ELR (cell line): ENCODE results near the gene ZNHIT3.

Experiments
- DNase-seq: peaks from one replicate; pipeline ENCODE4 v3.0.0-alpha.2; 2015; ENCODE audit warnings: low read depth

Gene ZNHIT3

DNA sequence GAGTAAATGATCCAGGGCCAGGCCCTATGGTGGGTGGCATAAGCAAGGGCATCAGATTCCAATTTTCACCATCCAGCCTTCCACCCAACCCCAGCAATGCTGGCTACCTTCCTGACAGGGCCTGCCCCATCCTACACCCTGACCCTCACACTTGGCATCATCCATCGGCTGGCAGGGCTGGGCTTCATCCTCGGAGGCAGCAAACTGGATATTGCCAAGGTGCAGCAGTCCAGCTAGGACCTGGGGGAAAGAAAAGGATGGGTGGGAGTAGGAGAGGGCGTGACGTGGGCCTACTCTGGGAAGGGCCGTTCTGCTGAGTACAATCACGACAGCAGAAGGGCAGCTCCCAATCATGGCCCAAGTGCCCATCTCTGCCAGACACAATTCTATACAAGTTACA, 24.7 kb downstream of the ZNHIT3 start:
- no peak for DNase-seq

DNA sequence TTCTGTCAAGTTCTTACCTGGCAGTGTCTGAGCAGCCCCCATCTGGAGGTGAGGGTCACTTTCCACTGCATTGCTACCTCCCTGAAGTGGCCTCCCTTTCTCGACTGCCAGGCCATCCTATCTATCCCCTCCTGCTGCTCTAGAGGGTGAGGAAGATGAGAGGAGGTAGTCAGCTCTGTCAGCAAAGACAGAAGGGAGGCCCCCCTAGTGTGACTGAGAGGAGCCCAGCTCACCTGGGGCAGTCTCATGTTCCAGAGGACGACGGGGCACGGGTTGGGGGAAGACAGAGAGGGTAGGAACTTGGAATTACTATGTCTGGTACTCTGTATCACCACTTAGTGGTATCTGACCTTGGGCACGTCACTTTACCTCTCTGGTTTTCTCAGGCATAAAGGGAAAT, 26.2 kb downstream of the ZNHIT3 start:
- DNase-seq = no peak

DNA sequence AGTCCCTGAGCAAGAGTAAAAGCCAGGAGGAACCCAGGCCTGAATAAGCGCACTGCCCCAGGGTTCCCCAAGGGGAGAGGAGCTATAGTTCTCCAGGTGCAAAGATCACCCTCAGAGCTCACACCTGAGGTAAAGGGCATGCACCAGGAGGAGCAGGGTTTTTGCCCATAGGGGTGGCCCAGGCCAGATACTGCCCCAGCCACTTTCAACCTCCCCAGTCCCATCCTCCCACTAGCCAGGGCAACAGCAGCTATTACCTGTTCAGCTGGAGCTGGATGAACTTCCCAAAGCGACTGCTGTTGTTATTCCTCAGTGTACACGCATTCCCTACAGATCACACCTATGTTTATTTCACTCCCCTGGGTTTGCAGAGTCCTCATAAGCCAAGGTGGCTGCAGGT, 28.4 kb downstream of the ZNHIT3 start:
- DNase-seq = no peak

DNA sequence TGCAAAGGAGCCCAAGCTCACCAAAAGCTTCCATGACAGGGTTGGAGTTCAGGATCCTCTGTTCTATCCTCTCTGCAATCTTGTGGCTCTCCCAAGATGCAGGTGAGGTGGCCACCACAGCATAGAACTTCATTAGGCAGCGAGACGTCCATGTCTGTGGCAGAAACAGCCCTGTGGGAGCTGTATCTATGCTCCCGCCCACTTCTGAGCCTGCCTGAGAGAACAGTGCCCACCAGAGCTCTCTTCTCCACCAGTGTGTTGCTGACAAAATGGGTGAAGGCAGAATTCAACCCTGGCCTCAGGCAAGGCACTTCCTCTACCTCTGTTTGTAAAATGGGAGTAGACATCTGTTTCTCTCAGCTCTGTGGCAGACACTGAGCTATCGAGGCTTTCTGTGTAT, 29.4 kb downstream of the ZNHIT3 start:
- no peak for DNase-seq

DNA sequence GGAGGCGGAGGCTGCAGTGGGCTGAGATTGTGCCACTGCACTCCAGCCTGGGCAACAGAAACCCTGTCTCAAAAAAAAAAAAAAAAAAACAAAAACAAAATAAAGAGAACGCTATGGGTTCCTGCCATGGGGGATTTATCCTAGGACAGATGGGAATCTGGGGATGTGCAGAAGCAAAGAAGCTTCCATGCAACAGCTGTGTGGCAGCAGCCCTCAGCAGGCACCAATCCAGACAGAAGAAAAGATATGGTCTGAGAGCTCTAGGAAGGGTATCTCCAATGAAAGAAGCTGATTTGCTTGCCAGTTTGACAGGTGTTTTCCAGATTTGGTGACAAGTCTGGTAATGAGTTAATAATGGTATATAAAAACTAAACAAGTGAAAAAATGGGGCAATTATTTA, 36.6 kb downstream of the ZNHIT3 start:
- DNase-seq = no peak

DNA sequence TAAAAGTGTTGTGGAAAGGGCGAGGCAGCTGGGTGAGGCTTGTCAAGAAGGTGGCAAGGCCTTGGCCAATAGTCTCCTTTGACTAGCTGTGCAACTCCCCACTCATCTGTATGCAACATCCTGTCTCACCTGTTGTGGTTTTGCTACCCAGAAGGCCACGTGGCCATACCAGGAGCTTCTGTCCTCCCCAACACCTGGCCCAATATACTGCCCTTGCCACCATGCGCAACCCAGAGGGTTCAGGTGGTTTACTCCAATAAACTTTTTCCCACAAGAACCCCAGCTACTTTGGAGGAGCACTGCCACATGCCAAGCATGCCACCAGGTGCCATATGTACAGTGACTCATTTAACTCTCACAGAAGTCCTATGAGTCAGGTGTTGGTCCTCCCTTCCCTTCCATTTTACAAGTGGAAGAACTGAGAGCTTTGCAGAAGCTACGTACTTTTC, 38.0 kb downstream of the ZNHIT3 start:
- DNase-seq = peak; percentile 62

DNA sequence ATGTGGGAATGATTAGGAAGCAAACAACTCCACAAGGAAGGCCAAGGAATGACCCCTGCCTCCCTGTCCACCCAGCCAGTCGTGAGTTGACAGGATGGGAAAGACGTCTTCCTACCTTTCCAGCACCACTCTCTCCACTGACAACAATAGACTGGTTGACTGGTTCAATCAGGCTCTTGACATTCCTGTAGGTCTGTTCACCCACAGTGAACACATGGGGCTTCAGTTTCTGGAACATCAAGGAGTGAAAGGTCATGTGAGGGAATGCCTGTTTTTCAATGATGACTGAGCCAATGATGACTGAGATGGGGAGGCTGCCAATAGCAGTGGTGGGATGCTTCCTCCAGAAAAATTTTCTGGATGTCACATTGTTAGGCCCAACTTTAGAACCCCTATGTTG, 38.6 kb downstream of the ZNHIT3 start:
- DNase-seq = peak; percentile 50

DNA sequence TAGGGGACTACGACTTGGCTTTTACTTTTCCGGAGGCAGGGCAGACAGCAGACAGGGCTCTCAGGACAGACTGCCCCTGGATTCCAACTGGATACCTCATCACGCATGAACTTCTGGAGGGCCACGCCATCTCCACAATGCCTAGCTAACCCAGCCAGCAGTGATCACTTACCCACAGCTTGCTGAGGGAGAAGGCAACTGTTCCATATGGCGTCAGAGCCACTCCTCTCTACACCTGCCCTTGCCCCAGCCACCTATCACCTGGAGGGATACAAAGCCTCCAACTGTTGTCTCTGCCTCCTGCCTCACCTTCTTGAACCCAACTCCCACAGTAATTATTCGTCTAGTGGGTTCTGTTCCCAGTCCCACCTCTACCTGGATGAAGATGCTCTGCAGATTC, 39.4 kb downstream of the ZNHIT3 start:
- no peak for DNase-seq

DNA sequence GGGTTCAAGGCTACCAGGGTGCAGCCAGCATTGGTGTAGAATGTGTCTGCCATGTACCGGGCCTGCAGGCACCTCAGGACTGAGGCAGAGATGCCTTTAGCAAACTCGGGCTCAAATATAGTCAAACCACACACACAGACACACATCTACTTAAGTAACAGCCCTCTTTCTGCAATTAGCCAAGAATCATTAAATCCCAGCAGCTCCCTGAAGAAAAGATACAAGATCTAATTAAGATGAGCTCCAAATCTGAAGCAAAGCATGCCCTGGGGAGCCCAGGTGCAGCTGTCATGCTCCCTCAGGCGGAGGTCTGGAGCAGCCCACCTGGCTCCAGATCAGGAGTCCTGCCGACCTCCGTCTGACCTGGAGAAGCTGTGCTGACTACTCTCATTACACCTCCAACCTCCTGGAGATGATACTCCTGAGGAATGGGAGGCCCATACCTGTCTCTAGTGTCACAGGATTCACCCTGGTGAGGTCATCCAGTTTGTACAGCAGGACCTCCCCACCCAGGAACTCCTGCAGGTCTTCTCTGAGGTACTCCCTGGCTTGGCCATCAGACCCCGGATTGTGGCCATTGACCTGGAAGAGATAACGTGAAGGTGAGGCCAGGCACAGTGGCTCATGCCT, 41.3 kb downstream of the ZNHIT3 start:
- DNase-seq = no peak

DNA sequence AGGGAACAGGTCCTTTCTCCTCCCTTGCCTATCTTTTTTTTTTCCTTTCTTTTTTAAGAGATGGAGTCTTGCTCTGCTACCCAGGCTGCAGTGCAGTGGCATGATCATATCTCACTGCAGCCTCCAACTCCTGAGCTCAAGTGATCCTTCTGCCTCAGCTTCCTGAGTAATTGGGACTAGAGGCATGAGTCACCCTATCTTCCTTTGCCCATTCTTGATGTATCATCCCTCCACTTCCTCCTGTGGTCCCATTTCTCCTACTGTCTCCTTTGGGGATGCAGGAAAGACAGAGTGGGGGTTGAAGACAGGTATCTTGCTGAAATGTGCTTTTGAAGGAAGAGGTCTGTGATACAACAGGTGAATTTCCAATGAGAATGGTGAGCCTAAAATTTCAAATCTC, 42.6 kb downstream of the ZNHIT3 start:
- peak; percentile 91 for DNase-seq

DNA sequence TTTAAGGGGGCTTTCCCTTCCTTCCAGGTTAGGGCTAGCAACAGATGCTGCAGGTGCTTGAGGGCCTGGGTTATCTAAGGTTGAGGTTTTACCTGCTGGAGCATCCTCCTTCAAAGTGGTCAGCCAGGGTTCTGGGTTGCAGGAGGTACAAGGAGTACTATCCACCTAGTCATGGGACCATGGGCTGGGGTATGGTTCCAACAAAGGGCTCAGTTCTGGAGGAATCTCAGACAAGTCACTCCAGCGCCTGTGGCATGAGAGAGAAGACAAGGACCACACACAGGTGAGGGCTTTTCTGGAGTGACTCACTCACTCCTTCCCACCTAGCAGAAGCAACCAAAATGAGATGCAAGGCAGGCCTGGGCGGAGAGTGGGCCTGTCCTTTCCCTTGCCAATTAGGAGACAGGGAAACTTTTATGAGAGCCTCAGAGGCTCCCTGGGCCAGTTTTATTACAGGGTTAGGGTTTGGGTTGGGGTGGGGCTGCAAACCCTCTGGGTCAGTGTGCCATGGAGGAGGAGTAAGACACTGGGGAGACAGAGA, 46.0 kb downstream of the ZNHIT3 start:
- DNase-seq = no peak

DNA sequence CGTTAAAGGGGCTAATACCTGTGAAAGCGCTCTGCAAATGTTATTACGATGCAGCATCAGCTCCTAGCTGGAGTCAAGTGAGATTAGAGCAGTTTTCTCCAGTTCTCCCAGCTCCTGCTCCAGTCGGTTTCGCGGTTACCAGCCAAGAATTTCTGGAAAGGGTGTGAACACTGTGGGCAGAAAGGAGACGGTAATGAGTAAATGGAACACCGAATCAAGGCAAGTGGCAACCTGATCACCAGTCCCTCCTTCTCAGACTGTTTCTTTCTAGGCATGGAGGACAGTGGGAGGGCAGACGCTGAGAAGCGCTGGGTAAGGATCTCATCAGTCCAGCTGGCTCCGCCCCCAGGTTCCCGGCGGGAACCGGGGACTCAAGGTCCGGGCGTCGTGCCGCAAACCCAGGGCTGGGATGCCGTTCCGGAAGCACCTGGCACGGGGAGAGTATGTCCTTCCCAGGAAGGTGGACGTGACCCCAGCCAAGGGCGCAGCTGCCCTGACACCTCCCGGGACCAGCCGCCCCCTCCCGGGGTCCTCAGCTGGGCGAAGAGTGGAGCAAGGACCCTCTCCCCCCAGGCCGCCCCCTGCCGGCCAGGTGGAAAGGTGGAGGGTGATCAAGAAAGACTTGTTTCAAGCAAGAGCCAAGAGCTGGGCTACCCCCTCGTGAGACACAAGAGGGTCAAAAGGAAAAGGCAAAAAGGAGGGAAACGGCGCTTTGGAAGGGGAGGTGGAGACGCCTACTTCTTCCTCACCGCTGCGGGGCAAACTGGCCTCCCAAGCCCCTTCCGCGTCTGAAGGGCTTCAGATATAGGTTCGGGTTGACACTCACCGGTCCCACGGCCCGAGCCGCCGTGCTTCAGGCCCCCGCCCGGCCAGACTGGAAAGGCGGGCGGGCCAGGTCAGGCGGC, 47.7 kb downstream of the ZNHIT3 start:
- DNase-seq = peak; percentile 72

DNA sequence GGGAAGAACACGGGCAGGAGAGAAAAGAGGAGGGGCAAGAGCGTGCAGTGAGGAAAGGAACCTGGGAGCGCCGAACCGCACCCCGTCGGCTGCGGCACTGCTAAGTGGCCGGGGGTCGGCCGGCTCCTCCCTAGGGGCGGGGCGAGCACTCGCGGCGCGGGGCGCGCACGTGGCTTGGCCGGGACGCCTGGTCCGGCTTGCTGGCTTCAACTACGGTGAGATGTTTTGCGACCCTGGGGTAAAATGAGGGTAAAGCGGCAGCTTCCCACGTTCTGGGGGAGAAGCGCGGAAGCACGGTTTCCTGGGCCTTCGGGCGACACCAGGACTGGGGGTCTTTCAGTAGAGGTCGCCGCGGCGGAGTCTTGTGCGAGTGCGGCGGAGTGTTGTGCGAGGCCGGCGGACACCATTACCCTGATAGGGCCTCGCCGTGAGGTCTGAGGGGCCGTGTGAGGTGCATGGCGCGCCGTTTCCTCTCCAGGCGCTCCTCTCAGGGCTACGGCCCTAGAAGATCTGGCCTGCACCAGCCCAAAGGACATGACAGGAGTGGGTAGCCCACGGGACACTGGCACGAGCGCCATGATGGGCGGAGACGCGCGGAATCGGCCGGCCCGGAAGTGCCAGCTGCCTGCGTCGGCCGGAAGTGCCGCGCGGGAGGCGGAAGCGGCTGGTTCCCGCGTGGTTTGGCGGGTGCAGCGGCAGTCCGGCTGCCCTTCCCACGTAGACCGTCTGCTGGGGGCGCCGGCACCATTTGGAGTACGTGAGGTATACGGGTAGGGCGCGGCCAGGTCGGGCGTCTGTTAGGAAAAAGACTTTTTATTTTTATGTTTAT, 48.6 kb downstream of the ZNHIT3 start, which contains the start of the genes MYO19 and PIGW:
Gene MYO19 (minus strand): TSS at position 29 of the 829 bp plus-strand sequence. CDS start 2,330 bp downstream, outside the sequence.
Gene PIGW (plus strand): TSS at position 148 of the 829 bp plus-strand sequence. CDS start 2,115 bp downstream, outside the sequence.
- DNase-seq = peak; percentile 93

DNA sequence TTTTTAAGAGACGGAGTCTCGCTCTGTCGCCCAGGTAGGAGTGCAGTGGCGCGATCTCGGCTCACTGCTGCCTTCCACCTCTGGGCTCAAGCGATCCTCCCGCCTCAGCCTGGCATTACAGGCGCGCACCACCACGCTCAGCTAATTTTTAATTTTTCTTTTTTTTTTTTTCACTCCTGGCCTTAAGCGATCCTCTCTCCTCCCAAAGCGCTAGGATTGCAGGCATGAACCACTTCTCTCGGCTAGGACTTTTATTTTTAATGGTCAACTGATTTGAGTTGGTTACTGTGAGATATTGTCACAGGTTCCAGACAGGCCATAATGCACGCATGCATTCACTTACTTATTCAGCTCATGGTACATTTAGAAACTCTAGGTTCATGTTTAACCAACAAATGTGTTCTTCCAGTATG, 49.2 kb downstream of the ZNHIT3 start:
- no peak for DNase-seq

DNA sequence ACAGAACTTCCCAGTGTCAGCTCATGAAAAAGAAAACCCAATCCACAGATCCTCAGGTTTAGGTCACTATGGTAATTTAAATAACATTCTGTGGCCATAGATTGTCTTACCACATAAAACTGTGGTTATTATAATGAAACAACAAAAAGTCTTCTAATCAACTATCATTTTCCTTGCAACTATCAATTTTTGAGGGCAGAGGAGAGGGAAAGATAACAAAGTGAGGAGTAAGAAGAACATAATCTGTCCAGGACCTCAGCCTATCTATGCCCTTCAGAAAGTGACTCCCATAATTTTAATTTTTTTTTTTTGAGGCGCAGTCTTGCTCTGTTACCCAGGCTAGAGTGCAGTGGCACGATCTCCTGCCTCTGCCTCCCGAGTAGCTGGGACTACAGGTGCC, 54.2 kb downstream of the ZNHIT3 start:
- DNase-seq = no peak

DNA sequence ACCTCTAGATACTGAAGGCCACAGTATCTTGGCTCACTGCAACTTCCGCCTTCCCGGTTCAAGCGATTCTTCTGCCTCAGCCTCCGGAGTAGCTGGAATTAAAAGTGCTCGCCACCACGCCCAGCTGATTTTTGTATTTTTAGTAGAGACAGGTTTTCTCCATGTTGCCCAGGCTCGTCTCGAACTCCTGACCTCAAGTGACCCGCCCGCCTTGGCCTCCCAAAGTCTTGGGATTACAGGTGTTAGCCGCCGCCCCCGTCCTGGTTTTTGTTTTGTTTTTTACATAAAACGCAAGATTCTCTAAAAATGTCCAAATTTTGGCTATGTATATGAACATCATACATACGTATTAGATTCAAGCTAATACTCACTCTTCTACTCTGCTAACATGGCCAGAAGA, 56.3 kb downstream of the ZNHIT3 start:
- no peak for DNase-seq

DNA sequence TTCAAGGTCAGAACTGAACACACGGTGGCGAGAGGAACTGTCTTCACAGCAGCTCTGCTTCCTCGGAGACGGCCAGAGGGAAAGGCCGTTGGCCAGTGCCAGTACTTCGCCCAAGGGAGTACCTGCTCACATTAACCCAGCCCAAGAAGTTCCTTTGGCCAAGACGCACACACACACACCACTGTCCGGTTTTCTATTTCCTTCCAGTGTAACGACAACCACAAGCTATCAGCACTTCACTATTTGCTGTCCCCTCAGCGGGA, 57.5 kb downstream of the ZNHIT3 start:
- peak; percentile 73 for DNase-seq

DNA sequence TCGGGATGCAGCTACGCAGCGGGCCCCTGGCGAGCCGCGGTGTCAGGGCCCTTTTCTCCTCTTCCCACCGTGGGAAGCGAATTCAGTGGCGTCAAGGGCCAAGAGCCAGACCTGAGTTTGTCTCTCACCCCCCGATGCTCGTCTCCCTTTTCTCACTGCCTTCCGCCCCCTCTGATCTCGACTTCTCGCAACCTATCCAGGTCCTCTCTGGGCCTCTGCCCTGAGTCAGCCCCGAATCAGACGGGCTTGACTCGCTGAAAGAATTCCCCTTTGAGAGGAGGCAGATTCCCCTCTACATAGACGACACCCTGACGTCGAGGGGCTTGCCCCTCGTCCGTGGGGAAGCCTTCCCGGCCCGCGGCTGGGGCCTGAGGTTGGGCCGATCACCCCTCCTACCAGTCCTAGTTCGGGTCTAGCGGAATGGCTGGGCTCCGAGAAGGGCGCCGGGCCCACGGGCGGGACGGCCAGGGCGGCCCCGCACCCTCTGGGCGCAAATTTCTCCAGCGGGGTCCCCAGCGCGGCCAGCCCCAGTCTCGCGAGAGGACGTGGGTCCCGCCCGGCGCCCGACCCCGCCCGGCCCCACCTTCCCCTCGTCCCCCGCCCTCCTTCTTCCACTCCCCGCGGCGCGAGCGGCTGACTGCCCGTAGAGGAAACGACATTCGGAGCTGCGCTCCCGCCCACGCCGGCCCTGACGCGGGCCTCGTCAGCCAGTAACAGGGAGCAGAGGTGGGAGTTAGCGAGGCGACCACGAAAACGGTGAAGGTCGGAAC, 58.0 kb downstream of the ZNHIT3 start, which contains the start of gene GGNBP2:
Gene GGNBP2 (plus strand): TSS at position 613 of the 770 bp plus-strand sequence. CDS start 806 bp downstream, outside the sequence.
- DNase-seq = peak; percentile 97

DNA sequence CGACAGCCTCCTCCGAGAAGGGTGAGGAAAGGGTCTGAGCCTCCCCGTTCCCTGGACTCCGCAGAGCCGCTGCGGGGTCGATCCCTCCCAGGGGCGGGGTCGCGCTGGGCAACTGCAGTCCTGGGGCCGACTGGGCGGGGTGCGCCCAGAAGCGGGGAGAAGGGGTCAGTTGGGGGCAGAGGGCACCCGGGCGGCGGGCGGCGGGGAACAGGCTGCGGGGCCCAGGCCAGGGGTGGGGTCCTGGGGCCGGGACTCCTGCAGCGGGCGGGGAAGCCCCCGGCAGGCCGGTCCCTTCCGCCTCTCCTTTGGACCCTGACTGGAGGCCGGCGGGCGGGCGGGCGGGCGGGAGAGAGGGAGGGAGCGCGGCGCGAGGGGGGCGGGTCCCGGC, 58.6 kb downstream of the ZNHIT3 start:
- DNase-seq = no peak
